Measurements from ENCODE around the gene SUGP1.
A peak's percentile ranks its signal among the peaks of the same experiment; 100 is the strongest.

The SUGP1 gene

GRCh38 chr19:19341026-19341425, 20.7 kb upstream of the SUGP1 start:
- DNase-seq: no peak

- DNase-seq: no peak
Observed at GRCh38 chr19:19338082-19338481, 17.8 kb upstream of the SUGP1 start.

GRCh38 chr19:19337120-19337519, 16.8 kb upstream of the SUGP1 start:
- no peak for DNase-seq

GRCh38 chr19:19336597-19336996, 16.3 kb upstream of the SUGP1 start:
- no peak for DNase-seq

- no peak for DNase-seq
Observed at GRCh38 chr19:19335408-19336158, 15.3 kb upstream of the SUGP1 start.

- no peak for DNase-seq
Observed at GRCh38 chr19:19334989-19335344, 14.7 kb upstream of the SUGP1 start.

- no peak for DNase-seq
Observed at GRCh38 chr19:19334063-19334988, 14.0 kb upstream of the SUGP1 start.

- peak; percentile 69 for DNase-seq
Observed at GRCh38 chr19:19329126-19329525, 8.8 kb upstream of the SUGP1 start.

GRCh38 chr19:19327672-19328071, 7.4 kb upstream of the SUGP1 start:
- DNase-seq: no peak

GRCh38 chr19:19324059-19324770, 3.9 kb upstream of the SUGP1 start:
- DNase-seq: no peak

- peak; percentile 54 for DNase-seq
Observed at GRCh38 chr19:19321141-19321577, 850 bp upstream of the SUGP1 start.

- DNase-seq: peak; percentile 11
Observed at GRCh38 chr19:19319732-19320360, 463 bp downstream of the SUGP1 start.

GRCh38 chr19:19316082-19316481, 4.2 kb downstream of the SUGP1 start:
- no peak for DNase-seq

GRCh38 chr19:19315444-19315843, 4.9 kb downstream of the SUGP1 start:
- DNase-seq: no peak

- no peak for DNase-seq
Observed at GRCh38 chr19:19308373-19308772, 11.9 kb downstream of the SUGP1 start.

- no peak for DNase-seq
Observed at GRCh38 chr19:19306191-19306590, 14.1 kb downstream of the SUGP1 start.

- DNase-seq: no peak
Observed at GRCh38 chr19:19305696-19306095, 14.6 kb downstream of the SUGP1 start.

- no peak for DNase-seq
Observed at GRCh38 chr19:19305066-19305465, 15.2 kb downstream of the SUGP1 start.

GRCh38 chr19:19304186-19304965, 15.9 kb downstream of the SUGP1 start:
- DNase-seq: no peak

GRCh38 chr19:19303411-19303810, 16.9 kb downstream of the SUGP1 start:
- no peak for DNase-seq

GRCh38 chr19:19300613-19301012, 19.7 kb downstream of the SUGP1 start:
- DNase-seq: no peak

GRCh38 chr19:19297759-19298158, 22.6 kb downstream of the SUGP1 start:
- DNase-seq: no peak
